ENCODE data around the gene IL4I1. TPM values are rescaled to one million over a fixed set of nuclear protein-coding genes. Genes with fewer than 3 reads are reported as not detected.
A peak's percentile ranks its signal among the peaks of the same experiment; 100 is the strongest.

The IL4I1 gene
- total and polyA plus RNA-seq, 4 donors: 3.6 to 21.2 (median 3.8) TPM

GRCh38 chr19:49846408-49846807, 50.3 kb downstream of the IL4I1 start:
- 85 to 86% methylated on average over 5 of the region's 5 CpGs for WGBS, 2 donors
- no peaks in the 10 kb centered on the region for H3K27me3 ChIP-seq (ENCODE audit: control insufficient read depth in 3 of 3, insufficient read depth in 3 of 3, low read length in 2 of 3)
- H3K9me3 ChIP-seq (ENCODE audit: control insufficient read depth in 4 of 4, insufficient read depth in 3 of 4, low read length in 3 of 4): peaks cover 0 to 8% (median under 1%) of the 10 kb centered on the region in 4 donors
- ATAC-seq (ENCODE audit: insufficient read depth, low FRiP score) (no peak), DNase-seq (no peak)
- TF ChIP-seq CTCF (IDR thresholded peaks at IDR 0.05; ENCODE audit: control extremely low read depth, extremely low read depth): no peak
- H3K4me3 ChIP-seq: no peak overlapping the region
- peaks cover 0 to 11% (median 0%) of the 10 kb centered on the region in 4 donors for H3K36me3 ChIP-seq (ENCODE audit: control insufficient read depth in 4 of 4, insufficient read depth in 4 of 4, low read length in 4 of 4)
- peaks cover 0 to 4% (median 0%) of the 10 kb centered on the region in 5 donors for H3K4me1 ChIP-seq (ENCODE audit: control insufficient read depth in 5 of 5, insufficient read depth in 5 of 5, low read length in 5 of 5)
- H3K9ac ChIP-seq (ENCODE audit: insufficient read depth in 1 of 2, low read length in 2 of 2): no peak overlapping the region
- no peak overlapping the region for H3K27ac ChIP-seq (ENCODE audit: low read depth in 1 of 2, low read length in 1 of 2)

- peak in 2 of 3 donors; percentile 29 to 54 for DNase-seq
- Histone ChIP-seq H3K27ac (ENCODE audit: low read depth in 1 of 2, low read length in 1 of 2) (no peak overlapping the region), H3K9me3 (ENCODE audit: control insufficient read depth in 4 of 4, insufficient read depth in 3 of 4, low read length in 3 of 4) (peaks cover 0 to 8% (median under 1%) of the 10 kb centered on the region in 4 donors), H3K4me3 (no peak overlapping the region), H3K4me1 (ENCODE audit: control insufficient read depth in 5 of 5, insufficient read depth in 5 of 5, low read length in 5 of 5) (peaks cover 0 to 4% (median 0%) of the 10 kb centered on the region in 5 donors), H3K9ac (ENCODE audit: insufficient read depth in 1 of 2, low read length in 2 of 2) (no peak overlapping the region), H3K27me3 (ENCODE audit: control insufficient read depth in 3 of 3, insufficient read depth in 3 of 3, low read length in 2 of 3) (no peaks in the 10 kb centered on the region), H3K36me3 (ENCODE audit: control insufficient read depth in 4 of 4, insufficient read depth in 4 of 4, low read length in 4 of 4) (peaks cover 0 to 17% (median 4%) of the 10 kb centered on the region in 4 donors)
- ATAC-seq (ENCODE audit: insufficient read depth, low FRiP score): no peak
- TF ChIP-seq CTCF (IDR thresholded peaks at IDR 0.05; ENCODE audit: control extremely low read depth, extremely low read depth): no peak
- WGBS, 2 donors: 53 to 66% methylated on average over 3 of the region's 3 CpGs
Measured at GRCh38 chr19:49845414-49845813, 51.3 kb downstream of the IL4I1 start.

- TF ChIP-seq CTCF (IDR thresholded peaks at IDR 0.05; ENCODE audit: control extremely low read depth, extremely low read depth): no peak
- peaks cover 0 to 10% (median 1%) of the 10 kb centered on the region in 5 donors for H3K4me1 ChIP-seq (ENCODE audit: control insufficient read depth in 5 of 5, insufficient read depth in 5 of 5, low read length in 5 of 5)
- DNase-seq (no peak), ATAC-seq (ENCODE audit: insufficient read depth, low FRiP score) (no peak)
- no peaks in the 10 kb centered on the region for H3K27me3 ChIP-seq (ENCODE audit: control insufficient read depth in 3 of 3, insufficient read depth in 3 of 3, low read length in 2 of 3)
- H3K9me3 ChIP-seq (ENCODE audit: control insufficient read depth in 4 of 4, insufficient read depth in 3 of 4, low read length in 3 of 4): peaks cover 0 to 4% (median under 1%) of the 10 kb centered on the region in 4 donors
- 52 to 74% methylated on average over 18 of the region's 18 CpGs for WGBS, 2 donors
- no peak overlapping the region for H3K4me3 ChIP-seq
- H3K9ac ChIP-seq (ENCODE audit: insufficient read depth in 1 of 2, low read length in 2 of 2): no peak overlapping the region
- peaks cover 4 to 19% (median 10%) of the 10 kb centered on the region in 4 donors for H3K36me3 ChIP-seq (ENCODE audit: control insufficient read depth in 4 of 4, insufficient read depth in 4 of 4, low read length in 4 of 4)
- no peak overlapping the region for H3K27ac ChIP-seq (ENCODE audit: low read depth in 1 of 2, low read length in 1 of 2)
Measured at GRCh38 chr19:49844138-49845095, 52.3 kb downstream of the IL4I1 start.
